Neural cell (in vitro differentiated cells): ENCODE measurements around the gene SF3B6. TPM values are rescaled to one million over a fixed set of nuclear protein-coding genes. Genes with fewer than 3 reads are reported as not detected.
"Not testable (repeated sequence)": the region's sequence is repeated elsewhere in the genome, so short reads cannot be mapped to it uniquely, and the experiment has no call there.

Experiments used
- H2AFZ ChIP-seq: fragments of 200-600, 300-800 bp; sonication (generic), shearing (Covaris generic); 2 replicates; pipeline ENCODE4 v1.6.0; 2014; ENCODE audit warnings: low read depth, mild to moderate bottlenecking, antibody characterized with exemption, low read length, moderate library complexity
- H3F3A ChIP-seq: fragments of 200-600 bp; shearing (Covaris generic); 2 replicates; pipeline ENCODE4 v1.6.1; 2016; ENCODE audit warnings: mild to moderate bottlenecking, moderate library complexity, mixed read lengths, antibody characterized with exemption, low read length; ENCODE audit not compliant: insufficient read depth, poor library complexity, severe bottlenecking
- H3K27ac ChIP-seq: fragments of 200-600, 300-800 bp; sonication (generic), shearing (Covaris generic); 2 replicates; pipeline ENCODE4 v1.5.1; 2014; ENCODE audit warnings: mild to moderate bottlenecking, low read length, moderate library complexity
- H3K27me3 ChIP-seq: fragments of 300-800, 200-600 bp; sonication (generic), shearing (Covaris generic); 2 replicates; pipeline ENCODE4 v1.6.0; 2014; ENCODE audit warnings: mild to moderate bottlenecking, low read depth, low read length, moderate library complexity; ENCODE audit not compliant: insufficient read depth
- H3K36me3 ChIP-seq: fragments of 300-800, 200-600 bp; sonication (generic), shearing (Covaris generic); 2 replicates; pipeline ENCODE4 v1.5.1; 2014; ENCODE audit warnings: mild to moderate bottlenecking, antibody characterized with exemption, low read length, moderate library complexity; ENCODE audit not compliant: insufficient read depth
- H3K4me2 ChIP-seq: fragments of 300-800, 200-600 bp; sonication (generic), shearing (Covaris generic); 2 replicates; pipeline ENCODE4 v1.6.0; 2014; ENCODE audit warnings: mild to moderate bottlenecking, low read length
- H3K4me3 ChIP-seq: fragments of 300-800, 200-600 bp; sonication (generic), shearing (Covaris generic); 2 replicates; pipeline ENCODE4 v1.5.1; 2014; ENCODE audit warnings: mild to moderate bottlenecking, low read length, moderate library complexity
- H3K79me2 ChIP-seq: fragments of 200-600 bp; shearing (Covaris generic); replicated peaks from 2 replicates; pipeline ENCODE4 v1.6.0; 2014; ENCODE audit warnings: mild to moderate bottlenecking, low read length, moderate library complexity; ENCODE audit not compliant: insufficient read depth
- H3K9ac ChIP-seq: fragments of 300-800, 200-600 bp; sonication (generic), shearing (Covaris generic); 2 replicates; pipeline ENCODE4 v1.6.1; 2016; ENCODE audit warnings: mild to moderate bottlenecking, low read length, mixed read lengths
- H3K9me2 ChIP-seq: fragments of 200-600 bp; shearing (Covaris generic); 2 replicates; pipeline ENCODE4 v1.6.1; 2016; ENCODE audit warnings: mild to moderate bottlenecking, low read length, mixed read lengths; ENCODE audit not compliant: insufficient read depth
- H3K9me3 ChIP-seq: fragments of 200-600, 300-800 bp; sonication (generic), shearing (Covaris generic); 2 replicates; pipeline ENCODE4 v1.6.1; 2016; ENCODE audit warnings: mild to moderate bottlenecking, mixed run types, low read length, moderate library complexity, mixed read lengths
- H4K20me1 ChIP-seq: fragments of 200-600 bp; shearing (Covaris generic); 2 replicates; pipeline ENCODE4 v1.6.1; 2016; ENCODE audit warnings: mild to moderate bottlenecking, mixed run types; ENCODE audit not compliant: insufficient read depth
- EP300 ChIP-seq: fragments of 450-650 bp; conservative IDR thresholded peaks from 2 replicates; pipeline ENCODE4 v1.6.1; 2014; ENCODE audit warnings: antibody characterized with exemption, mild to moderate bottlenecking, moderate library complexity; ENCODE audit not compliant: poor library complexity, severe bottlenecking
- EZH2 ChIP-seq: fragments of 200-600, 300-800 bp; shearing (Covaris generic), sonication (generic); IDR thresholded peaks from 2 replicates; pipeline ENCODE4 v1.6.1; 2014; ENCODE audit warnings: antibody characterized with exemption, low read length, borderline replicate concordance, mild to moderate bottlenecking; ENCODE audit not compliant: insufficient read depth, poor library complexity, severe bottlenecking
- MXI1 ChIP-seq: fragments of 450-650 bp; conservative IDR thresholded peaks from 2 replicates; pipeline ENCODE4 v1.6.1; 2014; ENCODE audit warnings: antibody characterized with exemption, mild to moderate bottlenecking; ENCODE audit not compliant: poor library complexity, severe bottlenecking
- POLR2AphosphoS5 ChIP-seq: IDR thresholded peaks from 2 replicates; pipeline ENCODE4 v1.6.1; 2012
- RAD21 ChIP-seq: fragments of 450-650 bp; conservative IDR thresholded peaks from 2 replicates; pipeline ENCODE4 v1.6.1; 2014; ENCODE audit warnings: antibody characterized with exemption, mild to moderate bottlenecking, moderate library complexity
- SMC3 ChIP-seq: fragments of 450-650 bp; conservative IDR thresholded peaks from 2 replicates; pipeline ENCODE4 v1.6.1; 2014; ENCODE audit warnings: antibody characterized with exemption, mild to moderate bottlenecking, moderate library complexity; ENCODE audit not compliant: poor library complexity
- TAF1 ChIP-seq: IDR thresholded peaks from 2 replicates; pipeline ENCODE4 v1.6.1; 2012; ENCODE audit warnings: low read depth
- polyA plus RNA-seq: library from polyadenylated mRNA; depleted of rRNA; stranded (reverse); fragments of >200 nt; gene quantifications from 2 replicates; pipeline ENCODE4 v1.2.3, GENCODE V29; 2014
- TF ChIP-seq, protein P1 (sequence below): IDR thresholded peaks from 2 replicates; pipeline ENCODE4 v1.6.1; 2012; ENCODE audit warnings: borderline replicate concordance
- TF ChIP-seq, protein P2 (sequence below): fragments of 450-650 bp; IDR thresholded peaks from 2 replicates; pipeline ENCODE4 v1.5.1; 2014; ENCODE audit warnings: antibody characterized with exemption, mild to moderate bottlenecking, moderate library complexity; ENCODE audit not compliant: poor library complexity, severe bottlenecking

Gene SF3B6
- polyA plus RNA-seq, 1 donor from 2014 or later, result 442 TPM

- H3F3A ChIP-seq, H3K27ac ChIP-seq, H3K9me2 ChIP-seq, H2AFZ ChIP-seq, H4K20me1 ChIP-seq, H3K36me3 ChIP-seq, H3K9ac ChIP-seq, H3K27me3 ChIP-seq, H3K9me3 ChIP-seq, H3K4me2 ChIP-seq, H3K4me3 ChIP-seq, H3K79me2 ChIP-seq: not testable (repeated sequence)
Observed at GRCh38 chr2:24095171-24095677, 19.1 kb upstream of the SF3B6 start.

DNA sequence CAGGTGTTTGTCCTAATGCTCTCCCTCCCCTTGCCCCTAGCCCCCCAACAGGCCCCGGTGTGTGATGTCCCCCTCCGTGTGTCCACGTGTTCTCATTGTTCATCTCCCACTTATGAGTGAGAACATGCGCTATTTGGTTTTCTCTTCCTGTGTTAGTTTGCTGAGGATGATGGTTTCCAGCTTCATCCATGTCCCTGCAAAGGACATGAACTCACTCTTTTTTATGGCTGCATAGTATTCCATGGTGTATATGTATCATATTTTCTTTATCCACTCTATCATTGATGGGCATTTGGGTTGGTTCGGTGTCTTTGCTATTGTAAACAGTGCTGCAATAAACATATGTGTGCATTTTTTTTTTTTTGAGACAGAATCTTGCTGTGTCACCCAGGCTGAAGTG, 17.1 kb upstream of the SF3B6 start:
- H3K4me3 ChIP-seq, H3K9me3 ChIP-seq, H3K9me2 ChIP-seq, H3K79me2 ChIP-seq, H4K20me1 ChIP-seq, H3K4me2 ChIP-seq, H2AFZ ChIP-seq, H3F3A ChIP-seq, H3K27ac ChIP-seq, H3K9ac ChIP-seq, H3K27me3 ChIP-seq, H3K36me3 ChIP-seq: not testable (repeated sequence)

- Histone ChIP-seq H3K27me3 (no peaks in the 10 kb centered on the region), H3K4me3 (no peak overlapping the region), H3K4me2 (no peak overlapping the region), H3K27ac (no peak overlapping the region), H3K9me2 (no peaks in the 10 kb centered on the region), H3K79me2 (no peaks in the 10 kb centered on the region), H3F3A (no peaks in the 10 kb centered on the region), H4K20me1 (no peaks in the 10 kb centered on the region), H3K36me3 (no peaks in the 10 kb centered on the region), H3K9ac (no peak overlapping the region), H3K9me3 (no peaks in the 10 kb centered on the region), H2AFZ (no peak overlapping the region)
- TF ChIP-seq SMC3, result no peak
- TF ChIP-seq MXI1, result no peak
- no peak for TF ChIP-seq RAD21
- TF ChIP-seq POLR2AphosphoS5, result no peak
- TF ChIP-seq, protein P1, sequence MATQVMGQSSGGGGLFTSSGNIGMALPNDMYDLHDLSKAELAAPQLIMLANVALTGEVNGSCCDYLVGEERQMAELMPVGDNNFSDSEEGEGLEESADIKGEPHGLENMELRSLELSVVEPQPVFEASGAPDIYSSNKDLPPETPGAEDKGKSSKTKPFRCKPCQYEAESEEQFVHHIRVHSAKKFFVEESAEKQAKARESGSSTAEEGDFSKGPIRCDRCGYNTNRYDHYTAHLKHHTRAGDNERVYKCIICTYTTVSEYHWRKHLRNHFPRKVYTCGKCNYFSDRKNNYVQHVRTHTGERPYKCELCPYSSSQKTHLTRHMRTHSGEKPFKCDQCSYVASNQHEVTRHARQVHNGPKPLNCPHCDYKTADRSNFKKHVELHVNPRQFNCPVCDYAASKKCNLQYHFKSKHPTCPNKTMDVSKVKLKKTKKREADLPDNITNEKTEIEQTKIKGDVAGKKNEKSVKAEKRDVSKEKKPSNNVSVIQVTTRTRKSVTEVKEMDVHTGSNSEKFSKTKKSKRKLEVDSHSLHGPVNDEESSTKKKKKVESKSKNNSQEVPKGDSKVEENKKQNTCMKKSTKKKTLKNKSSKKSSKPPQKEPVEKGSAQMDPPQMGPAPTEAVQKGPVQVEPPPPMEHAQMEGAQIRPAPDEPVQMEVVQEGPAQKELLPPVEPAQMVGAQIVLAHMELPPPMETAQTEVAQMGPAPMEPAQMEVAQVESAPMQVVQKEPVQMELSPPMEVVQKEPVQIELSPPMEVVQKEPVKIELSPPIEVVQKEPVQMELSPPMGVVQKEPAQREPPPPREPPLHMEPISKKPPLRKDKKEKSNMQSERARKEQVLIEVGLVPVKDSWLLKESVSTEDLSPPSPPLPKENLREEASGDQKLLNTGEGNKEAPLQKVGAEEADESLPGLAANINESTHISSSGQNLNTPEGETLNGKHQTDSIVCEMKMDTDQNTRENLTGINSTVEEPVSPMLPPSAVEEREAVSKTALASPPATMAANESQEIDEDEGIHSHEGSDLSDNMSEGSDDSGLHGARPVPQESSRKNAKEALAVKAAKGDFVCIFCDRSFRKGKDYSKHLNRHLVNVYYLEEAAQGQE, result no peak
- no peak for TF ChIP-seq EZH2
- TF ChIP-seq, protein P2, sequence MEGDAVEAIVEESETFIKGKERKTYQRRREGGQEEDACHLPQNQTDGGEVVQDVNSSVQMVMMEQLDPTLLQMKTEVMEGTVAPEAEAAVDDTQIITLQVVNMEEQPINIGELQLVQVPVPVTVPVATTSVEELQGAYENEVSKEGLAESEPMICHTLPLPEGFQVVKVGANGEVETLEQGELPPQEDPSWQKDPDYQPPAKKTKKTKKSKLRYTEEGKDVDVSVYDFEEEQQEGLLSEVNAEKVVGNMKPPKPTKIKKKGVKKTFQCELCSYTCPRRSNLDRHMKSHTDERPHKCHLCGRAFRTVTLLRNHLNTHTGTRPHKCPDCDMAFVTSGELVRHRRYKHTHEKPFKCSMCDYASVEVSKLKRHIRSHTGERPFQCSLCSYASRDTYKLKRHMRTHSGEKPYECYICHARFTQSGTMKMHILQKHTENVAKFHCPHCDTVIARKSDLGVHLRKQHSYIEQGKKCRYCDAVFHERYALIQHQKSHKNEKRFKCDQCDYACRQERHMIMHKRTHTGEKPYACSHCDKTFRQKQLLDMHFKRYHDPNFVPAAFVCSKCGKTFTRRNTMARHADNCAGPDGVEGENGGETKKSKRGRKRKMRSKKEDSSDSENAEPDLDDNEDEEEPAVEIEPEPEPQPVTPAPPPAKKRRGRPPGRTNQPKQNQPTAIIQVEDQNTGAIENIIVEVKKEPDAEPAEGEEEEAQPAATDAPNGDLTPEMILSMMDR, result no peak
- no peak for TF ChIP-seq TAF1
- TF ChIP-seq EP300, result no peak
Observed at GRCh38 chr2:24088821-24089359, 12.8 kb upstream of the SF3B6 start.
